NCI-H1694 (cell line): ENCODE data around the gene KRT35.

ENCODE experiments used
- DNase-seq: peaks from one replicate; lab custom pipeline; 2025; lab: John Stamatoyannopoulos, UW

The KRT35 gene

DNA sequence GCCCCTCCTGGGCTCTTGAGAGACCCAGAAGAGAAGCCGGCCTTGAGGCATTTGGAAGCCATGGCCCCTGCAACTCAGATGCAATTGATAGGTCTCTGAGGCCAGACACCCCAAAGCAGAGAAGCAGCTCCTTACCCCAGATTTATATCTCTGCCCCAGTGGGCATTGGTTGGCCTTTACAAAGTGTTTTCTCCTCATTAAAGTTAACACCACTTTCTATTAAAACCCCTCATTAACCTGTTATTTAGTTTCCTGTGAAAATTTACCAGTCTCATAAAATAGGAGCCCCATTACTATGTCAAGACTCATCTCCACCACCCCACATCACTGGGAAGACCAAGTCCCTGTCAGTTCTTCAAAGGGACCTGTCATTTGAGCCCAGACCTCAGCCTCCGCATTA is at the start of gene KRT35:
Gene KRT35, minus strand, starts transcription at position 116 of the 400 bp plus-strand sequence. Its CDS starts 54 bp downstream, at position 62.
- no peak for DNase-seq

DNA sequence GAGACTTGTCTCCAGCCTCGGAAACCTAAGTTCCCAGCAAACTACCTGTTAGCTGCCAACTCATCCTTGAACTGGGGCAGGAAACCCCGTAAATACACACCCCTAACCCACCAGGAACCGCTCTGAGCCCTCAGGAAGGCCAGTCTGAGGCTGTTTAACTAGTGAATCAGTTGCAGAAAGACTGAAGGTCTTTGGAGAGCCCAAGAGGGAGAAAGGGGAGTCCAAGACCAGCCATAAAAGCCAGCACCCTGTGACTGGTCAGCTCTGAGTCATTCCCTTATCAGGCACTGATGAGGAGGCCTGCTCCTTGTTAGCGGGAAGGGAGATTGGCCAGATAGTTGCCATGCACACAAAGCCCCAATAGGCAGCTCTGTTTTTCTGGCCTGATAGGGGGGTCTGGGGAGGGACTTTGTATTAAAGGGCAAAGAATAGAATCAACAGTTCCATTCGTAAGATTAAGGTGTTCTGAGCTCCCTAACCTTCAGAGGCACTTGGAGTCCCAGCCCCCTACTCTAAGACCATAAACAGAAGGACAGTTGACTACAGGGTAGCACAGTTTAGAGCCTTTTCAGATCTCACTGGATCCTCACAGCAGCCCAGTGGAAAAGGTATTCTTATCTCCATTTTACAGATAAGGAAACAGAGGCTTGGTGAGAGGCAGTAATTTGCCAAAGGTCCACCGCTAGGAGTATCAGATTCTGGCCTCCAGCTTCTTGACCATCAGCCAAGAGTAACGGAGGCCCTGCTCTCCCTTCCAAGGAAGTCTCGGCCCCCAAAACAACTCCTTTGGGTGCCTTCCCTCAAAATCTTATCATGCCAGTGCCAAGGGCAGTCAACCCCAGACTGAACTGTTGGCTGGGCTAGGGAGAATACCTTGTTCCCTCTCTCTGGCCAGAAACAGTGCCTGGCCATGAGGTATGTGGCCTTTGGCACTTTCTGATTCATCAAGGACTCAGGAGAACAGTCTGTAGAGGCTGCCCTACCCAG is 49.4 kb upstream of the KRT35 start:
- DNase-seq, result no peak

DNA sequence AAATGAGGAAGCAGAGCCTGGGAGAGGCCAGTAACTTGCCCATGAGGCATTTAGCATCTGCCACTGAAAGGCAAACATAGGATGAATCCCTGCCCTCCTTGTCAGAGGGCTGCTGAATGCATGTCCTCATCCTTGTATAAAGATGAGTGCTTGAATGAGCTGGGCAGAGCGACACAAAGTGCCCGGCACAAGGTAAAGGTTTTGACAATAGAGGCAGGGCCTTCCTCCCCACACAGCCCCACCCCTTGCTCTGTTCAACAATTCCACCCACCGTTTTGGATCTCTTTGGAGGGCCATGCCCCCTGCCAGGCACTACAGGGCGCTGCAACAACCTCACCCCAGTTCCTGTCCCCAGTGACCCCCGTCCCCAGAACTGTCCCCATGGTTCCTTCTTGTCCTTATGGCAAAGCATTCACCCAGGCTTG is 48.6 kb upstream of the KRT35 start:
- no peak for DNase-seq

DNA sequence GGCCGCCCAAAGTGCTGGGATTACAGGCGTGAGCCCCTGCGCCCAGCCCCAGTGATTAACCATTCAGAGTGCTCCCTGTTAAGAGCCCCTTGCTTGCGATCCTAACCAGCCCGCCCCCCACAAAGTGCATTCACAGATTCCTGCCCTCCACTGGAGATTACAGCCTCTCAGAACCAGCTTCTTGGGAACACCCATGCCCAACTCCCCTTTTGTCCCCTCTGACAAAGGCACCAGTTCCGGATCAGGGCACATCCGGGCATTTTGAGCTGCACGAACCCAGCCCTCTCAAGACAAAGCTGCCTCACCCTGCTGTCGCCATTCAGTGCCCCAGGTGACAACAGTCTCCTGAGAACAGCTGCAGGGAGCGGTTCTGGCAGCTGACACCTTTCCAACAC is 48.0 kb upstream of the KRT35 start:
- DNase-seq, result no peak

GRCh38 chr17:41527063-41528023 is 46.4 kb upstream of the KRT35 start:
- no peak for DNase-seq

GRCh38 chr17:41524261-41524660 is 43.3 kb upstream of the KRT35 start:
- no peak for DNase-seq

DNA sequence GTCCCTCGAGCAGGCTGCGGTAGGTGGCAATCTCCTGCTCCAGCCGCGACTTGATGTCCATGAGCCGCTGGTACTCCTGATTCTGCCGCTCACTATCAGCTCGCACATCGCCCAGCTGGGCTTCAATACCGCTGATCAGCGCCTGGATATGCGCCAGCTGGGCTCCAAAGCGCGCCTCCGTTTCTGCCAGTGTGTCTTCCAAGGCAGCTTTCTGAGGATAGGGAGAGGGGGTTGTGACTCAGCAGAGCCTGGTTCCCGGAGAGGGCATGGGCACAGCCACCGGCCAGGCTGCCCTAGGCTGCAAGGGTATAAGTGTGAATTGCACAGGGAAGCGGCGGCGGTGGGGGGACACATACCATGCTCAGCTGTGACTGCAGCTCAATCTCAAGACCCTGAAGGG is 42.8 kb upstream of the KRT35 start:
- peak; percentile 32 for DNase-seq

DNA sequence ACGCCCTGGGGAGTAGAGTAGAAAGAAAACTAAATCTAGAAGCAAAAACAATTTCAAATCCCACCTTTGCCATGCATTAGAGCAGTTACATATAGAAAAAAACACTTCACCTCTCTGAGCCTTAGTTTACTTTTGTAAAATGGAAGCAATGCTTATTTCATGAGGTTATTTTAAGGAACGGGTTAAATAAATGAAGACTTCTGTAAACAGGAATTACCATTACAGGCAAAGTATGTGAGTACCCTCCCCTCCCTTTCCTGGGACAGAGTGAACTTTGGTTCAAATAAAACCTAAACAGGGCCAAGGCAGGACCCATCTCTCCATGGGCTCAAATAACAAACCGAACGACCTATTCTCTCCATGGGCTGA is 42.3 kb upstream of the KRT35 start:
- no peak for DNase-seq

DNA sequence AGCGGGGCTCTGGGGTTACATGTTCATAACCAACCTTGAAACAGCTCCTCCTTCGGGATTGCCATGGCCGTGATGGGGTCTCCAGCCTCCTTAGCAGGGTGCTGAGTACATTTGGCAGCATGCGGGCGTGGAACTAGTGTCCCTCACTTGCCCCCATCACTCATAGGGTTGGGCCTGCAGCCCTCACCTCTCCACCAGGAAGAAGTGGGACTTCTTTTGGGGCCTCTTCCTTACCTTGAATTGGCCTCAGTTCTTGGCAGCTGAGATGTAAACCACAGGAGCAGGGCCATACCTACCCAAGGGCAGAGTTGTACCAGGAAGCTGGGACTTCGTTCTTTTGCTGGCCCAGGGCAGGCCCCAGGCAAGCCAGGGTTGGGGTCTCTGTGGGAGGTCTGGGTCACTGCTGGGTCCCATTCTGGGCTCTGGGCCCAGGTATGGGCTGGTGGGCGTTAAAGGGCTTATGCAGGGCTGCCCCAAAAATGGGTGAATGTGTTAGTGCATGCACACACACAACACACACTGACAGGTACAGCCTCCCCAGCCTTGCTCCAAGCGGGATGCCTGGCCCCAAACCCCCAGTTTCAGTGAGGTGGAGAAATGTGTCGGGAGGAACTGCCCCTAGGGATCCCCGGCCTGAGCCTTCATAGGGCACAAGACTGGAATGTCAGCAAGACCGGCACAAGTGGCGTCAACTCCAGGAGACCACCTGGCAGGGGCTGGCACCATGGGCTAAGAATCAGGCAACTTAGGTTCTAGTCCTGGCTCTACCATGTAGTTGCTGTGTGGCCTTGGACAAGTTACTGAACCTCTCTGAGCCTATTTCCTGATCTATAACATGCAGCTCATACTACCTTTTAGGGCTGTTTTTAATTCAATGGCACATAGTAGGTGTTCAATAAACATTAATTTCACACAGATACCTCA is 41.6 kb upstream of the KRT35 start:
- no peak for DNase-seq

GRCh38 chr17:41521574-41522261 is 40.8 kb upstream of the KRT35 start:
- no peak for DNase-seq

- peak; percentile 39 for DNase-seq
Observed at GRCh38 chr17:41520821-41521521, 40.0 kb upstream of the KRT35 start.

GRCh38 chr17:41519501-41520224 is 38.7 kb upstream of the KRT35 start:
- DNase-seq, result peak; percentile 97

DNA sequence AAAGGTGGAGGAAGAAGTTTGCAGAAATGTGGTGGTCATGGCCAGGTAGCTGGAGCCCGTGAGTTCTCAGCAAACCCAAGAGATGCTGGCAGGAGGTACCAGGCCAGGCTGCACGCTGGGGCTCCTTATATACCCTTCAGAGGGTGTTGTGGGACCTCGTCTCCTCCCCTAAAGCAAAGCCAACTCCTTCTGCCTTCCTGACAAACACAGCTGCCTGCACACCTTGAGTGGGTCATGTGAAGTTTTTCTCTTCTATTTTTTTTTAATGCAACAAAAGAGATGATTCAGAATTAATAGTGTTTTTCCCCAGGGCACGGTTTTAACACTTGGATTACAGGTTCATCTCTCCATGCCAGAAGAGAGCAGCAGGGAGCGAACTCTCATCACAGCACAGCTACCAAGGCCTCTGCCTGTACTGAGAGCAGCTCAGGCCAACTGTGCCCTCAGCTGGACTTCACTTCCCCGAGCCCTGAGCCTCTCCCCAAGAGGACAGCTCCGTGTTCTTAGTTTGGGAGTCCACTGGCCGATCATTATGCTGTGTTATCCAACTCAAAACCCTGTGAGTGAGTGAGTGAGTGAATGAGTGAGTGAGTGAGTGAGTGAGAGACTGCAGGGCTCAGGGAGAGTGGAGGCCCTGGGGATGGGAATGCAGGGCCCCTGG is 38.0 kb upstream of the KRT35 start, which contains the start of gene KRT15:
Gene KRT15, minus strand, starts transcription at position 102 of the 661 bp plus-strand sequence. Its CDS starts 63 bp downstream, at position 39.
- peak; percentile 62 for DNase-seq

DNA sequence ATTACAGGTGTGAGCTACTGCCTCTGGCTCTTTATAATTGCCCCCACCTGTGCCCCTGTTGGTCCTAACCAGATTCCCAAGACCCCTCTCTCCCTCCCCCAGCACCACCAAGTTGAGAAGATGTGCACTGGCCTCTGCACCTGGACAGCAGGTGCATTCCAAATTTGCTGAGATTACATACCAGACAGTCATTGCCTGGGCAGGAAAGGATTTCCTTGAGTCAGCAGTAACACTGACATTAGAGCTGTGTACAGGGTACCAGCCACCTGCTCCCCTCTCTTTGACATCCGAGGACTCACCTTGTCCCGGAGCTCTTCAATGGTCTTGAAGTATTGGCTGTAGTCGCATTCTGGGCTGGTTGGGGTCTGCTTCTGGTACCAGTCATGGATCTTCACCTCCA is 37.1 kb upstream of the KRT35 start:
- DNase-seq, result no peak

- DNase-seq, result no peak
Observed at GRCh38 chr17:41516830-41517283, 35.9 kb upstream of the KRT35 start.

GRCh38 chr17:41516147-41516829 is 35.3 kb upstream of the KRT35 start:
- no peak for DNase-seq

DNA sequence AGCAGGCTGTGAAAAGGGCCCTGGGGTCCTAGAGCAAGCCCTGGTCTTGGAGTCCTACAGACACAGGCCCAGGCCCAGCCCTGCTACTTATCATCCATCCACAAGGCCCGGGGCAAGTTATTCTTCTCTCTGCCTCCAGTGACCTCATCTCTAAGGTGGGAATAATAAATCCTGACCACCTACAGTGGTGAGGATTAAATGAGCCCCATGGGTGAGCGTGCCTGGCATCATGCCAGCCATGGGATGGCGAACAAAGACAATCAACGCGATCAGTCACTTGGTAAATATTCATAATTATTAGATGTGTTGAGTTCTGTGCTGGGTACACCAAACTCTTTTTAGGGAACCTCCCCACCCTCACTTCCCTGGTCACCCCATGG is 32.2 kb upstream of the KRT35 start:
- no peak for DNase-seq

DNA sequence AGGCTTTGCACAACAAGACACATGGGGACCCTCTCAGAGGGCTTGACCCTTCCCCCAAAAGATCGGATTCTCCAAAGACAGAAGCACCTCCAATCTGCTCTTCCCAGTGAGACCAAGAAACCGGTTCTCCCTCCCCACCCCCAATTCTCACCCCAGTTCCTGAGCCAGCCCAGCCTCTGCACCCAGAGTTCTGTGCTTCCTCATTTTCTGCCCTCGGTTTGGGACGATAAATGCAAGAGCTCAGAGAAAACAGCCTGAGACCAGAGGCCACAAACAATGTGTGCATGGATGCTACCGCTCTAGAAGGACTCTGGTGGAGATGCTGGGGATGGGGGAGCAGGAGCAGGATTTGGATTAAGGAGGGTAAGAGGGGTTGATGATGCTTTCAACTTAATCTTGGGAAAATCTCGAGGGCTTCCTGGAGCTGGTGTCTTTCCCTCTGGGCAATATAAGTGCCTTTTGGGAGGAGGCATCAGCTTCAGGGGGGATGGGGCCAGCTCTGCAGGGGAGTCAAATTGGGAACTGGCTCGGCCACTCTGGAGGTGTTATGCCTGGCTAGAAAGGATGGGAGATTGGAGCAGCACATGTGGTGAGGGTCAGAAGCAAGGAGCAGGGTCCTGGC is 31.7 kb upstream of the KRT35 start:
- DNase-seq, result no peak
